SK-N-SH (cell line): ENCODE data around the gene ALAS2. TPM values are rescaled to one million over a fixed set of nuclear protein-coding genes. Genes with fewer than 3 reads are reported as not detected.
A peak's percentile ranks its signal among the peaks of the same experiment; 100 is the strongest.

Experiments
- CTCF ChIA-PET: fragments of 300-600, 350-600 bp; formaldehyde crosslinking; extraction: SDS; loops from one replicate; lab custom pipeline; 2021; lab: Yijun Ruan, JAX
- POLR2A ChIA-PET: fragments of 350-600 bp; sonication (Branson Sonifier 250); formaldehyde crosslinking; extraction: SDS; loops from one replicate; lab custom pipeline; 2020; ENCODE audit warnings: antibody characterized with exemption, inconsistent platforms; lab: Yijun Ruan, JAX
- DNase-seq: peaks from one replicate; pipeline ENCODE4 v3.0.0; 2012
- H2AFZ ChIP-seq: fragments of 200-600 bp; sonication (generic); 2 replicates; pipeline ENCODE4 v1.8.1; 2016; ENCODE audit warnings: antibody characterized with exemption, mild to moderate bottlenecking, low read depth
- H3F3A ChIP-seq: fragments of 200-600 bp; sonication (generic); replicated peaks from 2 replicates; pipeline ENCODE3; 2016; ENCODE audit warnings: antibody characterized with exemption, mild to moderate bottlenecking; ENCODE audit not compliant: insufficient read depth
- H3K27ac ChIP-seq, 2 experiments: fragments of 200-500 bp in 1 of 2; fragments of 200-600 bp in 1 of 2; sonication (Bioruptor generic) in 1 of 2; sonication (generic), shearing (Covaris generic) in 1 of 2; 2 replicates each; pipeline versions ENCODE4 v1.5.1 to v1.6.1; 2014 to 2016; ENCODE audit warnings: low read depth in 2 of 2, inconsistent platforms in 1 of 2, low read length in 1 of 2, mild to moderate bottlenecking in 1 of 2, mixed read lengths in 1 of 2
- H3K27me3 ChIP-seq: fragments of 200-600 bp; sonication (generic), shearing (Covaris generic); 2 replicates; pipeline ENCODE4 v1.6.1; 2016; ENCODE audit warnings: mixed run types; ENCODE audit not compliant: insufficient read depth
- H3K36me3 ChIP-seq, 2 experiments: fragments of 200-500 bp in 1 of 2; fragments of 200-600 bp in 1 of 2; sonication (Bioruptor generic) in 1 of 2; sonication (generic) in 1 of 2; replicated peaks in 1 of 2; 2 replicates each; pipeline versions ENCODE3 to v1.5.1; 2014 to 2016; ENCODE audit warnings: low read length in 1 of 2, mild to moderate bottlenecking in 1 of 2; ENCODE audit not compliant: insufficient read depth in 2 of 2, control insufficient read depth in 1 of 2
- H3K4me1 ChIP-seq, 2 experiments: fragments of 200-500 bp in 1 of 2; fragments of 200-600 bp in 1 of 2; sonication (Bioruptor generic) in 1 of 2; sonication (generic), shearing (Covaris generic) in 1 of 2; 2 replicates each; pipeline versions ENCODE4 v1.5.1 to v1.6.1; 2014 to 2016; ENCODE audit warnings: low read depth in 1 of 2, low read length in 1 of 2, mixed run types in 1 of 2; ENCODE audit not compliant: insufficient read depth in 2 of 2, control insufficient read depth in 1 of 2
- H3K4me2 ChIP-seq: fragments of 200-600 bp; sonication (generic), shearing (Covaris generic); 2 replicates; pipeline ENCODE4 v1.6.1; 2017; ENCODE audit warnings: mixed run types
- H3K4me3 ChIP-seq, 2 experiments: fragments of 200-500 bp in 1 of 2; fragments of 200-600 bp in 1 of 2; sonication (Bioruptor generic) in 1 of 2; sonication (generic), shearing (Covaris generic) in 1 of 2; 2 replicates each; pipeline versions ENCODE4 v1.5.1 to v1.8.1; 2014 to 2016; ENCODE audit warnings: low read depth in 2 of 2, inconsistent platforms in 1 of 2, low read length in 1 of 2, mild to moderate bottlenecking in 1 of 2, mixed read lengths in 1 of 2, moderate library complexity in 1 of 2
- H3K79me2 ChIP-seq: fragments of 200-600 bp; sonication (generic); 2 replicates; pipeline ENCODE4 v1.8.1; 2017; ENCODE audit warnings: mild to moderate bottlenecking; ENCODE audit not compliant: insufficient read depth
- H3K9ac ChIP-seq: fragments of 200-600 bp; sonication (generic); 2 replicates; pipeline ENCODE4 v1.6.1; 2017; ENCODE audit warnings: mixed run types
- H3K9me2 ChIP-seq: fragments of 200-600 bp; sonication (generic); 2 replicates; pipeline ENCODE4 v1.6.1; 2017; ENCODE audit warnings: mixed run types
- H3K9me3 ChIP-seq: fragments of 200-600 bp; sonication (generic); 2 replicates; pipeline ENCODE4 v1.6.1; 2017; ENCODE audit warnings: mixed run types, mild to moderate bottlenecking, moderate library complexity
- H4K20me1 ChIP-seq: fragments of 200-600 bp; sonication (generic); 2 replicates; pipeline ENCODE4 v1.6.1; 2017; ENCODE audit warnings: mild to moderate bottlenecking, mixed run types; ENCODE audit not compliant: insufficient read depth
- CTCF ChIP-seq: fragments of 200-600 bp; sonication (generic); IDR thresholded peaks from 2 replicates; pipeline ENCODE4 v1.6.1; 2017; ENCODE audit warnings: antibody characterized with exemption, mild to moderate bottlenecking, moderate library complexity
- ELF1 ChIP-seq: IDR thresholded peaks from 2 replicates; pipeline ENCODE4 v1.4.0; 2012
- EP300 ChIP-seq, 2 experiments: IDR thresholded peaks; 2 replicates each; pipeline versions ENCODE4 v1.4.0 to v1.6.1; 2012; ENCODE audit warnings: borderline replicate concordance in 1 of 2, low read depth in 1 of 2, low read length in 1 of 2
- EZH2phosphoT487 ChIP-seq: fragments of 200-600 bp; sonication (generic); IDR thresholded peaks from 2 replicates; pipeline ENCODE4 v1.6.1; 2017; ENCODE audit warnings: low read depth, mixed run types, mild to moderate bottlenecking, antibody characterized with exemption, moderate library complexity, borderline replicate concordance
- FOSL2 ChIP-seq: IDR thresholded peaks from 2 replicates; pipeline ENCODE4 v1.4.0; 2012; ENCODE audit warnings: low read depth, mild to moderate bottlenecking, moderate library complexity, borderline replicate concordance
- FOXJ3 ChIP-seq: sonication (generic); formaldehyde crosslinking; IDR thresholded peaks from 2 replicates; pipeline ENCODE4 v1.5.1; 2020; ENCODE audit warnings: mild to moderate bottlenecking, missing genetic modification reagents
- POLR2AphosphoS5 ChIP-seq: IDR thresholded peaks from 2 replicates; pipeline ENCODE4 v1.6.1; 2012; ENCODE audit warnings: low read depth, low read length
- RAD21 ChIP-seq: IDR thresholded peaks from 2 replicates; pipeline ENCODE4 v1.6.1; 2012; ENCODE audit warnings: mild to moderate bottlenecking, low read length
- RCOR1 ChIP-seq: fragments of 150-350 bp; IDR thresholded peaks from 2 replicates; pipeline ENCODE4 v1.6.1; 2017; ENCODE audit warnings: antibody characterized with exemption, low read length
- REST ChIP-seq: IDR thresholded peaks from 2 replicates; pipeline ENCODE4 v1.6.1; 2012; ENCODE audit warnings: mild to moderate bottlenecking, low read depth, low read length, moderate library complexity
- SMC3 ChIP-seq: IDR thresholded peaks from 2 replicates; pipeline ENCODE4 v1.6.1; 2012; ENCODE audit warnings: low read depth, low read length, improper control_type of control experiment
- USF2 ChIP-seq: fragments of 150-350 bp; IDR thresholded peaks from 2 replicates; pipeline ENCODE4 v1.6.1; 2017; ENCODE audit warnings: antibody characterized with exemption, low read length, low read depth, borderline replicate concordance
- WGBS: methylation state at CpG from one replicate; pipeline ENCODE4 v1.1.6; 2017; ENCODE audit warnings: low lambda C conversion rate; 5-methylcytosine and 5-hydroxymethylcytosine counted together
- polyA plus RNA-seq, 3 experiments: library from polyadenylated mRNA; depleted of rRNA; stranded (reverse); fragments of >200 nt; gene quantifications; 2 replicates each; pipeline ENCODE4 v1.2.3, GENCODE V29; 2012

ALAS2 gene
- polyA plus RNA-seq, 1 of the 3 experiments (the other 2 are of a cell fraction): not detected

GRCh38 chrX:55014897-55015299 lies 15.9 kb downstream of the ALAS2 start (continued):
- no peak for TF ChIP-seq USF2
- TF ChIP-seq CTCF: no peak
- no peak for TF ChIP-seq POLR2AphosphoS5
- TF ChIP-seq REST: no peak
- TF ChIP-seq EP300 (IDR thresholded peaks at IDR 0.05; ENCODE audit: borderline replicate concordance in 1 of 2, low read depth in 1 of 2, low read length in 1 of 2): no peak
- no peak for TF ChIP-seq FOXJ3

GRCh38 chrX:55011294-55011693 lies 19.5 kb downstream of the ALAS2 start:
- H3K36me3 ChIP-seq: peaks cover 0 to 4% of the 10 kb centered on the region in 2 experiments
- H3F3A ChIP-seq: no peaks in the 10 kb centered on the region
- no peak overlapping the region for H3K27ac ChIP-seq
- no peaks in the 10 kb centered on the region for H3K4me1 ChIP-seq
- DNase-seq: peak; percentile 39
- WGBS: 16% methylated on average over 2 of the region's 2 CpGs
- H2AFZ ChIP-seq: no peak overlapping the region
- H3K27me3 ChIP-seq: 0 out of 2 replicates have a peak, but pooled peaks cover 6% of the 10 kb centered on the region
- TF ChIP-seq RAD21: peak; percentile 44; the same call in 1 of the 2 replicates
- no peak for TF ChIP-seq FOSL2
- no peak for TF ChIP-seq ELF1
- TF ChIP-seq RCOR1: no peak
- TF ChIP-seq FOXJ3: no peak
- no peak for TF ChIP-seq EZH2phosphoT487
- peak; percentile 55 for TF ChIP-seq CTCF
- TF ChIP-seq SMC3: peak; percentile 22; the same call in 1 of the 2 replicates
- no peak overlapping the region for H3K4me3 ChIP-seq
- H3K9me2 ChIP-seq: no peaks in the 10 kb centered on the region
- no peak overlapping the region for H3K9ac ChIP-seq
- no peaks in the 10 kb centered on the region for H3K9me3 ChIP-seq
- H3K79me2 ChIP-seq: no peaks in the 10 kb centered on the region
- no peak overlapping the region for H3K4me2 ChIP-seq
- no peaks in the 10 kb centered on the region for H4K20me1 ChIP-seq
- POLR2A ChIA-PET: no interaction called here
- CTCF ChIA-PET: interaction anchor here (0.5 to 1.0 kb wide), 4 partner anchors 9 to 597 kb away, joined by 3 read pairs; partner anchors contain the start of gene APEX2
